Body of pancreas (tissue), 4 donors: Measurements from ENCODE around the gene SCN9A.

Experiments
- POLR2A ChIP-seq, 3 donors: fragments of 450-650 bp; IDR thresholded peaks; one replicate each; pipeline ENCODE4 v1.6.1; 2016; ENCODE audit warnings: antibody characterized with exemption in 3 of 3, mild to moderate bottlenecking in 2 of 3
- TF ChIP-seq, protein P1 (sequence below), 7 experiments: fragments of 450-650 bp in 4 of 7; fragments of 200-600 bp in 3 of 7; sonication (generic) in 3 of 7; IDR thresholded peaks; one replicate each; pipeline ENCODE4 v1.5.1; 2016 to 2019; ENCODE audit warnings: antibody characterized with exemption in 7 of 7

DNA sequence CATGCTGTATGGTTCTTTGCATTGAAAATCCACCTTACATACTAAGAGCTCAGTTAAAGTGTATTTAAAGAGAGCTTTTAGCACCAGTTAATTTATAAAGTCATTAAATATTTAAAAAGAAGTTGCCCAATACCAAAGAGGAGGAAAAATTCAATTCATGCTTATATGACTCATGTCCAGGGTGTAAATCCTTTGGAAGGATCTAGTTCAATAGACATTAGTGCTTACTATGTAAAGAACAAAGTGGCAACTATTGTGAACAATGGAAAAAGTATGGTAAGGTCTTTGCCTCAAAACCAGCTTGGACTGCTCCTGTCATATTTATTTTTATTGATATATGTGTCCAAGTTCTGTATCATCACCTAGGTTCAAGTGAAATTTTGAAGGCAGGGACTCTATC is 90.5 kb downstream of the SCN9A start:
- TF ChIP-seq, protein P1, sequence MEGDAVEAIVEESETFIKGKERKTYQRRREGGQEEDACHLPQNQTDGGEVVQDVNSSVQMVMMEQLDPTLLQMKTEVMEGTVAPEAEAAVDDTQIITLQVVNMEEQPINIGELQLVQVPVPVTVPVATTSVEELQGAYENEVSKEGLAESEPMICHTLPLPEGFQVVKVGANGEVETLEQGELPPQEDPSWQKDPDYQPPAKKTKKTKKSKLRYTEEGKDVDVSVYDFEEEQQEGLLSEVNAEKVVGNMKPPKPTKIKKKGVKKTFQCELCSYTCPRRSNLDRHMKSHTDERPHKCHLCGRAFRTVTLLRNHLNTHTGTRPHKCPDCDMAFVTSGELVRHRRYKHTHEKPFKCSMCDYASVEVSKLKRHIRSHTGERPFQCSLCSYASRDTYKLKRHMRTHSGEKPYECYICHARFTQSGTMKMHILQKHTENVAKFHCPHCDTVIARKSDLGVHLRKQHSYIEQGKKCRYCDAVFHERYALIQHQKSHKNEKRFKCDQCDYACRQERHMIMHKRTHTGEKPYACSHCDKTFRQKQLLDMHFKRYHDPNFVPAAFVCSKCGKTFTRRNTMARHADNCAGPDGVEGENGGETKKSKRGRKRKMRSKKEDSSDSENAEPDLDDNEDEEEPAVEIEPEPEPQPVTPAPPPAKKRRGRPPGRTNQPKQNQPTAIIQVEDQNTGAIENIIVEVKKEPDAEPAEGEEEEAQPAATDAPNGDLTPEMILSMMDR (IDR thresholded peaks at IDR 0.05): no peak
- no peak for TF ChIP-seq POLR2A (IDR thresholded peaks at IDR 0.05)
